C4-2B (cell line): ENCODE results near the gene PDZRN4.

Experiments used
- CTCF ChIP-seq: fragments of 450-650 bp; conservative IDR thresholded peaks from 2 replicates; pipeline ENCODE4 v1.5.1; 2017; ENCODE audit warnings: mild to moderate bottlenecking
- ZFX ChIP-seq: fragments of 450-650 bp; IDR thresholded peaks from 2 replicates; pipeline ENCODE4 v1.6.1; 2017

DNA sequence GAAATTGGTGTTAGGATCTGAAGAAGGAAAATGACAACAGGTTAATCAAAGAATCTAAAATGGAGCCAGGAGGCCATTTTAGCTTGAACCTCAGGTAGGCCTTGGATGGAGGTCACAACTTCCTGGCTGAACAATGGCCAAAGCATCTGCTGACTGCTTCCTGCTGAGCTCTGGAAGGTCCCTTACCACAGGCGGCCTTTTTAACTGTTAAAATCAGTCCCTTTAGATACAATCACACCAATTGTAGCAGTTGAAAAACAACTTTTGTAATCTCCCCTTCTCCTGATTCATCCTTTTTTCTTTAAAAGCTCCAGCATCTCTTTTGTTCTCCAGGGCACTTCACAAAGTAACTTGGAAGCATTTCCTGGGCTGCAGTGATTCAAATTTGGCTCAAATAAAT is 388.8 kb downstream of the PDZRN4 start:
- no peak for TF ChIP-seq CTCF
- no peak for TF ChIP-seq ZFX
